Measurements from ENCODE around the gene CARS2.

The CARS2 gene

GRCh38 chr13:110647365-110647737, 58.6 kb downstream of the CARS2 start:
- DNase-seq (ENCODE audit: low read depth), result no peak
- H3K4me3 ChIP-seq (ENCODE audit: low read depth, low read length), result no peak overlapping the region
- TF ChIP-seq, protein P1, sequence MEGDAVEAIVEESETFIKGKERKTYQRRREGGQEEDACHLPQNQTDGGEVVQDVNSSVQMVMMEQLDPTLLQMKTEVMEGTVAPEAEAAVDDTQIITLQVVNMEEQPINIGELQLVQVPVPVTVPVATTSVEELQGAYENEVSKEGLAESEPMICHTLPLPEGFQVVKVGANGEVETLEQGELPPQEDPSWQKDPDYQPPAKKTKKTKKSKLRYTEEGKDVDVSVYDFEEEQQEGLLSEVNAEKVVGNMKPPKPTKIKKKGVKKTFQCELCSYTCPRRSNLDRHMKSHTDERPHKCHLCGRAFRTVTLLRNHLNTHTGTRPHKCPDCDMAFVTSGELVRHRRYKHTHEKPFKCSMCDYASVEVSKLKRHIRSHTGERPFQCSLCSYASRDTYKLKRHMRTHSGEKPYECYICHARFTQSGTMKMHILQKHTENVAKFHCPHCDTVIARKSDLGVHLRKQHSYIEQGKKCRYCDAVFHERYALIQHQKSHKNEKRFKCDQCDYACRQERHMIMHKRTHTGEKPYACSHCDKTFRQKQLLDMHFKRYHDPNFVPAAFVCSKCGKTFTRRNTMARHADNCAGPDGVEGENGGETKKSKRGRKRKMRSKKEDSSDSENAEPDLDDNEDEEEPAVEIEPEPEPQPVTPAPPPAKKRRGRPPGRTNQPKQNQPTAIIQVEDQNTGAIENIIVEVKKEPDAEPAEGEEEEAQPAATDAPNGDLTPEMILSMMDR (IDR thresholded peaks at IDR 0.05; ENCODE audit: low read depth, low read length), result no peak
- TF ChIP-seq, protein P2, sequence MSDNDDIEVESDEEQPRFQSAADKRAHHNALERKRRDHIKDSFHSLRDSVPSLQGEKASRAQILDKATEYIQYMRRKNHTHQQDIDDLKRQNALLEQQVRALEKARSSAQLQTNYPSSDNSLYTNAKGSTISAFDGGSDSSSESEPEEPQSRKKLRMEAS (IDR thresholded peaks at IDR 0.05; ENCODE audit: low read depth, low read length), result no peak
- TF ChIP-seq POLR2A (IDR thresholded peaks at IDR 0.05; ENCODE audit: extremely low read depth, insufficient read length), result no peak
- no peak for TF ChIP-seq MYC (IDR thresholded peaks at IDR 0.05; ENCODE audit: low read depth, low read length)

- no peak overlapping the region for H3K4me3 ChIP-seq (ENCODE audit: low read depth, low read length)
- DNase-seq (ENCODE audit: low read depth), result no peak
- TF ChIP-seq, protein P1 (IDR thresholded peaks at IDR 0.05; ENCODE audit: low read depth, low read length), result no peak
- TF ChIP-seq, protein P2 (IDR thresholded peaks at IDR 0.05; ENCODE audit: low read depth, low read length), result no peak
- TF ChIP-seq POLR2A (IDR thresholded peaks at IDR 0.05; ENCODE audit: extremely low read depth, insufficient read length), result no peak
Measured at GRCh38 chr13:110646442-110647364, 59.2 kb downstream of the CARS2 start.

DNA sequence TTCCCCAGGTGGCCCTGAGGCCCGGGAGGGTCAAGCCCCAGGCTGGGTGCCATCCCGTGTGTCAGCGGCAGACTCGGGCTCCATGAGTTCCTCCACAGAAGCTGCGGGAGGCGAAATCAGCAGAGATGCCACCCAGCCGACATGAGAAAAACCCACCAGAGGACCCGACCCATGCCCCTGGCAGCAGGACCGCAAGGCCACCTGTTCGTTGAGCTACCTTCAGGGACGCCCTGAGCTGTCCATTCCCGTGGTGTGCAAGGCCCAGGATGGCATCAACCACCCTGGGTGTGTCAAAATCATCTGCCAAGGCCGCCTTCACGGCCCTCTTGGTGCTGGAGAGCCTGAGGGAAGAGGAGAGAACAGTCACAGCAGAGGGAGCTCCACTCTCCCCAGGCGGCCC, 60.2 kb downstream of the CARS2 start:
- no peak for DNase-seq (ENCODE audit: low read depth)
- no peak overlapping the region for H3K4me3 ChIP-seq (ENCODE audit: low read depth, low read length)
- TF ChIP-seq POLR2A (IDR thresholded peaks at IDR 0.05; ENCODE audit: extremely low read depth, insufficient read length) (no peak), MYC (IDR thresholded peaks at IDR 0.05; ENCODE audit: low read depth, low read length) (no peak)
- TF ChIP-seq, protein P1 (IDR thresholded peaks at IDR 0.05; ENCODE audit: low read depth, low read length), result no peak
- TF ChIP-seq, protein P2 (IDR thresholded peaks at IDR 0.05; ENCODE audit: low read depth, low read length), result no peak

- DNase-seq (ENCODE audit: low read depth), result peak; percentile 88
- H3K4me3 ChIP-seq (ENCODE audit: low read depth, low read length), result no peak overlapping the region
- TF ChIP-seq, protein P2 (IDR thresholded peaks at IDR 0.05; ENCODE audit: low read depth, low read length), result peak; percentile 23; the same call in 1 of the 2 replicates
- peak; percentile 17 for TF ChIP-seq POLR2A (IDR thresholded peaks at IDR 0.05; ENCODE audit: extremely low read depth, insufficient read length)
- TF ChIP-seq MYC (IDR thresholded peaks at IDR 0.05; ENCODE audit: low read depth, low read length), result no peak
- TF ChIP-seq, protein P1 (IDR thresholded peaks at IDR 0.05; ENCODE audit: low read depth, low read length), result peak; percentile 54
Measured at GRCh38 chr13:110644892-110645521, 60.9 kb downstream of the CARS2 start.

- TF ChIP-seq, protein P2 (IDR thresholded peaks at IDR 0.05; ENCODE audit: low read depth, low read length), result no peak
- TF ChIP-seq, protein P1 (IDR thresholded peaks at IDR 0.05; ENCODE audit: low read depth, low read length), result no peak
- no peak for TF ChIP-seq POLR2A (IDR thresholded peaks at IDR 0.05; ENCODE audit: extremely low read depth, insufficient read length)
- no peak for TF ChIP-seq MYC (IDR thresholded peaks at IDR 0.05; ENCODE audit: low read depth, low read length)
- no peak for DNase-seq (ENCODE audit: low read depth)
Measured at GRCh38 chr13:110643768-110644421, 62.0 kb downstream of the CARS2 start.

More at GRCh38 chr13:110643768-110644421, 62.0 kb downstream of the CARS2 start:
- H3K4me3 ChIP-seq (ENCODE audit: low read depth, low read length), result no peak overlapping the region
